Measurements from ENCODE around the gene CRACR2A.

The CRACR2A gene

DNA sequence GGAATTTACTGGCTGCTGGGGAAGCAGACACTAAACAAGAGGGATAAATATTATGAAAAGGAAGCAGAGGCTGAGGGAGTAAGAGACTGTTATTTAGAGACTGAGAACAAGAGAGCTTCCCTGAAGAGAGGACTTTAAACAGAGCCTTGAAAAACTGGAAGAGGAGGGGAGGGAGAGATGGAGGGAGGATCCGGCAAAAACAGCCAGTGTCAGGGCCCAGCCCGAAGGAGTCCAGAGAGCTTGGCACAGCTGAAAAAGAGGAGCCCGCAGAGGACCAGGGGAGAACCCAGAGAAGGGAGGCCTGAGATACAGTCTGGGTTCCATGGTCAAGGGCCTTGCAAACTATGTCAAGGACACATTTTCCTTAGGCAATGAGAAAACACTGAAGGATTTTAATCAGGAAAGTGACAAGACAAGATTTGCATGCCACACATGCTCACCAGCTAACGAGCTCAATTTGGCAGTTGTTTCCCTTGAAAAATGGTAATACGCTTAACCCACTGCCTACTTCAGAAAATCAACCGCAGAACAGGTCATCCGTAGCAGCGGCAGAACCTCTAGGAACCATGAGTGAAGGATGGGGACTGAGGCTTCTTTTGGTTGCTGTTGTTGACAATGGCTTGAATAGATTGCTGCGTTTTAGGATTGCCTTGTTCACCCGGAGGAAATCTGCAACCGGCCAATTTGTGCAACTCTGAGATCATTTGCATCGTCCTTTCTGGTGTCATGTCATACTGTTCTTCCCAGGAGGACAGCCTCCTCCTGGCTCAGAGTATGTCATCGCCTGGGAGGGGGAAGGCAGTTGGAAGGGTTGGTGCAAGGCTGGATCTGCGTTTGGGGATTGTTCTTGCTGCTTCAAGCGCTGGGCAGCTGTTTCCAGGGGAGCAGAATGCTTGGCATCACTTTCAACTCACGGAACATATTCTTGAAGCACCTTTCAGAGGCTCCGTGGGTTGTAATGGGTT, 153.7 kb downstream of the CRACR2A start:
- TF ChIP-seq CTCF (IDR thresholded peaks at IDR 0.05; ENCODE audit: low read depth, low read length) (no peak), POLR2A (IDR thresholded peaks at IDR 0.05; ENCODE audit: extremely low read depth, insufficient read length) (no peak), MAX (IDR thresholded peaks at IDR 0.05; ENCODE audit: low read depth, low read length) (no peak), MYC (IDR thresholded peaks at IDR 0.05; ENCODE audit: low read depth, low read length) (no peak)
- H3K4me3 ChIP-seq (ENCODE audit: low read depth, low read length), result no peak overlapping the region
- no peak for DNase-seq (ENCODE audit: low read depth)

DNA sequence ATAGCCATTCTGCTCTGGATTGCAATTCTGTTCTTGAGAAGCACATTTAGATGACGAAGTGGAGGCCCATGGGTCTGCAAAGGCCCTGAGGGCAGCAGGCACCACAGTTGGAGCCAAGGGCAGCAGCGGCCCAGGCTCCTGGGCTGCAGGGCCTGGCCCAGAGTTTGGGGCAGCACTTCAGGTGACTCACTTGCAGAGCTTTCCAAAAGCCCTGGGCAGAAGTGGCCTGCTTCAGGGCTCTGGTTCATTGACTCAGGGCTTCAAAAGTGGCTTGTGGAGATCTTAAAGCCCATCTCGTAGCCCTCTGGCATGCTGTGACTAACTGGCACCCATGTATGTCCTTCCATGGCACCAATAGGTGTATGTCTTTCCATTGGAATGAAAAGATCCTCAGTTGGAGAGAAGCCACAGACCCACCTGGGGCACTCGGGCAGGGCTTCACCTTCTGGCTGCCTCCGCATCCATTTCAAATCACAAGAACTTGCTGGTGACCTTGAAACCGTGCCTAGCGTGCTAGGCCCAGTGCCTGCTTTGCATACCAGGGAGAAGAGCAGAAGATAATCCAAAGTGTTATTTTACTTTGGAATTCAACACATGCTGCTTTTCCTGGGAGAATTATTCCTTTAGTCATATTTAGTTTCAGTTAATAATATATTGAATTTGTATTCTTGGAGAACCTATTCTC, 155.2 kb downstream of the CRACR2A start:
- no peak for TF ChIP-seq MYC (IDR thresholded peaks at IDR 0.05; ENCODE audit: low read depth, low read length)
- no peak for TF ChIP-seq POLR2A (IDR thresholded peaks at IDR 0.05; ENCODE audit: extremely low read depth, insufficient read length)
- TF ChIP-seq CTCF (IDR thresholded peaks at IDR 0.05; ENCODE audit: low read depth, low read length), result no peak
- TF ChIP-seq MAX (IDR thresholded peaks at IDR 0.05; ENCODE audit: low read depth, low read length), result no peak
- DNase-seq (ENCODE audit: low read depth), result no peak
- H3K4me3 ChIP-seq (ENCODE audit: low read depth, low read length), result no peak overlapping the region

DNA sequence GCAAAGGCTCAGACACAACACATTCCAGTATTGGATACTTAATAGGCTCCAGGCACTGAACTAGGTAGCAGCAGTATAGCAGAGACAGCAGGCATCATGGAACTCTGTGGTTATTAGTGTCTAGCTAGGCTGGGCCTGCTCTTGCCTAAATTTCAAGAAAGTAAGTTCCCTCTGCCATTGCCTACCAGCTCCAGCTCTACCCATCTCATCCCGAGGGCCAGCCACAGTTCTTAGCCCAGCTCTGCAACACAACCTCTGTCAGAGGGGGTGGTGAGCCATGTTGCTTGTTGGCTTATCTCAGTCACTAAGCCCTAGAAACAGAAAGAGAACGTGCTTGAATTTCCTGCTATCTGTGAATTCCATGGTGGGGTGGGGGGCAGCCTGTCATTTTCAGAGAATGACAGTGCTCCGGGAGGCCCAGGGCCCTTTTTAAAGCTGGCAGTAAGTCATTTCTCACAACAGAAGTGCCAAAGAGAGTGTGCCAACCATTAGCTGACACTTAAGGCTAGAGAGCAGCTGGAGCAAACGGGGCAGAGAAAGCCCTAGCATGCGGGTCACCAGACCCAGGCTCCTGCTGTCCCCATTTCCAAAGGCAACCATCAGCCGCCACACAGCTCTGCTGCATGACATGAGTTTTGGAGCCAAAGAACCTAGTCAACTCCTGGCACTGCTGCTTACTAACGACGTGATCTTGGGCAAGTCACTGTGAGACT, 156.1 kb downstream of the CRACR2A start:
- no peak for DNase-seq (ENCODE audit: low read depth)
- TF ChIP-seq POLR2A (IDR thresholded peaks at IDR 0.05; ENCODE audit: extremely low read depth, insufficient read length), result no peak
- no peak for TF ChIP-seq MAX (IDR thresholded peaks at IDR 0.05; ENCODE audit: low read depth, low read length)
- TF ChIP-seq MYC (IDR thresholded peaks at IDR 0.05; ENCODE audit: low read depth, low read length), result no peak

GRCh38 chr12:3595721-3596120, 157.2 kb downstream of the CRACR2A start:
- no peak overlapping the region for H3K4me3 ChIP-seq (ENCODE audit: low read depth, low read length)
- TF ChIP-seq MYC (IDR thresholded peaks at IDR 0.05; ENCODE audit: low read depth, low read length), result no peak
- no peak for TF ChIP-seq CTCF (IDR thresholded peaks at IDR 0.05; ENCODE audit: low read depth, low read length)
- TF ChIP-seq MAX (IDR thresholded peaks at IDR 0.05; ENCODE audit: low read depth, low read length), result no peak
- TF ChIP-seq POLR2A (IDR thresholded peaks at IDR 0.05; ENCODE audit: extremely low read depth, insufficient read length), result no peak
- no peak for DNase-seq (ENCODE audit: low read depth)

More for the DNA sequence above, 156.1 kb downstream of the CRACR2A start:
- no peak overlapping the region for H3K4me3 ChIP-seq (ENCODE audit: low read depth, low read length)

DNA sequence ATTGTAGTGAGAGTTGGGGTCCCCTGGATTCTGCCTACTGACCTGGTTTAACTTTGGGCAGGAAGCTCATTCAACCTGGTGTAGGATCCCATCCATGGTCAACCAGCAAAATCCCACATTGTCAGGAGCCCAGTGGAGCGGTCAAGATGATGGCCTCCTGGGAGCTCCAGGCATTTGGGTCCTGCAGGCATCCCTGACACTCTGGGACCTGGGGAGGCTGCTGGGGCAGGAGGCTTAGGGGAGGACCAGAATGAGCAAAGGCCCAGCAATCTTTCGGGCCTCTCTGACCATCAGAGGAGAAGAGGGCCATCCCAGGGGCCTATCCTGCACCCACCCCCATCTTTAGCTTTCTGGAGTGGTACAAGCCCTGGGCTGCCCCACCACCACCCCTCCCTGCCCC, 157.9 kb downstream of the CRACR2A start:
- no peak overlapping the region for H3K4me3 ChIP-seq (ENCODE audit: low read depth, low read length)
- TF ChIP-seq CTCF (IDR thresholded peaks at IDR 0.05; ENCODE audit: low read depth, low read length) (no peak), MAX (IDR thresholded peaks at IDR 0.05; ENCODE audit: low read depth, low read length) (no peak)
- no peak for DNase-seq (ENCODE audit: low read depth)

Measured in NB4 (cell line).